Left lung (tissue), 10 donors: ENCODE data around the gene FGF2. TPM values are rescaled to one million over a fixed set of nuclear protein-coding genes. Genes with fewer than 3 reads are reported as not detected.

Source experiments
- ATAC-seq: fragments of 200-7000 bp; cut with Tn5 transposase; one replicate; pipeline ENCODE4 v1.9.1; 2020; ENCODE audit warnings: moderate library complexity
- DNase-seq, 4 donors: peaks; one replicate each; pipeline ENCODE4 v3.0.0-alpha.2; 2013 to 2020
- H3K27ac ChIP-seq, 2 donors: fragments of 200-600 bp; sonication (generic) in 1 of 2; one replicate each; pipeline versions ENCODE4 v1.5.0 to v1.8.0; 2020 to 2021
- H3K27me3 ChIP-seq, 2 donors: fragments of 200-600 bp; sonication (generic) in 1 of 2; one replicate each; pipeline versions ENCODE4 v1.5.0 to v1.8.0; 2020 to 2021
- H3K36me3 ChIP-seq, 2 donors: fragments of 200-600 bp; sonication (generic) in 1 of 2; one replicate each; pipeline versions ENCODE4 v1.5.0 to v1.8.0; 2020 to 2021
- H3K4me1 ChIP-seq, 2 donors: fragments of 200-600 bp; one replicate each; pipeline ENCODE4 v1.8.0; 2021
- H3K4me3 ChIP-seq, 2 donors: fragments of 200-600 bp; sonication (generic) in 1 of 2; one replicate each; pipeline versions ENCODE4 v1.5.0 to v1.8.0; 2020 to 2021; ENCODE audit warnings: mild to moderate bottlenecking in 1 of 2
- H3K9me3 ChIP-seq, 2 donors: fragments of 200-600 bp; sonication (generic) in 1 of 2; one replicate each; pipeline versions ENCODE4 v1.5.0 to v1.8.0; 2020 to 2021
- intact Hi-C, 2 donors: fragments of 100-400 bp; cut with DNase I; formaldehyde crosslinking; loops; one replicate each; pipeline versions ENCODE4 v1.11.2 to v1.14.2; 2022
- polyA plus RNA-seq, 6 donors: library from polyadenylated mRNA; unstranded; fragments of 120-200 nt; gene quantifications; one replicate each; pipeline ENCODE4 v1.2.1, GENCODE V29; 2013; ENCODE audit not compliant: insufficient read length in 6 of 6
- total RNA-seq, 2 donors: library from RNA; stranded (reverse); fragmentation: NEBNext Ultra II Directional; extraction: Animal tissue kit (Norgen Biotek cat#: 25700); gene quantifications; one replicate each; pipeline ENCODE4 v1.2.1, GENCODE V29; 2021
- TF ChIP-seq, protein P1 (sequence below), 2 donors: fragments of 200-600 bp; sonication (generic) in 1 of 2; IDR thresholded peaks; one replicate each; pipeline versions ENCODE4 v1.5.0 to v1.8.0; 2021; ENCODE audit warnings: antibody characterized with exemption in 2 of 2
- donor health status: DM: no; HTN: yes; CAD: no.
- donor health status: DM: no; HTN: no; CAD: no.

The FGF2 gene
- total and polyA plus RNA-seq, 8 donors, result 6.5 to 14.7 (median 7.2) TPM

DNA sequence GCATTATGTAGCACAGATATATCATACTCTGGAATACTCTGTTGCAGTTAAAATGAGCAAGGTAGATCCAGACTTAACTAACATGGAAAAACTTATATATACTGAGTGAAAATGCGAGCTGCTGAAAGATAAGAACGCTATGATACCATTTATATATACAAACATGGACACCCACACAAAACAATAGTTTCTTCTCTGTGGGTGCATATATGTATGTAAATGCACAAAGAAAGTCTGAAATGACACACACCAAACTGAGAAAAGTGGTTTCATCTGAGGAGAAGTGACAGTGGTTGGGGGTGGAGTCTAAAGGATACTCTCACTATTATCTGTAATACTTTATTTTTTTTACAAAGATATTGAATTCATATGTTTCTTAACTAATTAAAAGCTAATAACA lies 12.2 kb upstream of the FGF2 start:
- TF ChIP-seq, protein P1, sequence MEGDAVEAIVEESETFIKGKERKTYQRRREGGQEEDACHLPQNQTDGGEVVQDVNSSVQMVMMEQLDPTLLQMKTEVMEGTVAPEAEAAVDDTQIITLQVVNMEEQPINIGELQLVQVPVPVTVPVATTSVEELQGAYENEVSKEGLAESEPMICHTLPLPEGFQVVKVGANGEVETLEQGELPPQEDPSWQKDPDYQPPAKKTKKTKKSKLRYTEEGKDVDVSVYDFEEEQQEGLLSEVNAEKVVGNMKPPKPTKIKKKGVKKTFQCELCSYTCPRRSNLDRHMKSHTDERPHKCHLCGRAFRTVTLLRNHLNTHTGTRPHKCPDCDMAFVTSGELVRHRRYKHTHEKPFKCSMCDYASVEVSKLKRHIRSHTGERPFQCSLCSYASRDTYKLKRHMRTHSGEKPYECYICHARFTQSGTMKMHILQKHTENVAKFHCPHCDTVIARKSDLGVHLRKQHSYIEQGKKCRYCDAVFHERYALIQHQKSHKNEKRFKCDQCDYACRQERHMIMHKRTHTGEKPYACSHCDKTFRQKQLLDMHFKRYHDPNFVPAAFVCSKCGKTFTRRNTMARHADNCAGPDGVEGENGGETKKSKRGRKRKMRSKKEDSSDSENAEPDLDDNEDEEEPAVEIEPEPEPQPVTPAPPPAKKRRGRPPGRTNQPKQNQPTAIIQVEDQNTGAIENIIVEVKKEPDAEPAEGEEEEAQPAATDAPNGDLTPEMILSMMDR (IDR thresholded peaks at IDR 0.05), result no peak
- intact Hi-C loops, result no loop called here
- DNase-seq (no peak), ATAC-seq (no peak)
- Histone ChIP-seq H3K27ac (no peak overlapping the region), H3K4me1 (no peaks in the 10 kb centered on the region), H3K9me3 (no peaks in the 10 kb centered on the region), H3K4me3 (no peak overlapping the region), H3K36me3 (no peaks in the 10 kb centered on the region), H3K27me3 (no peaks in the 10 kb centered on the region)

DNA sequence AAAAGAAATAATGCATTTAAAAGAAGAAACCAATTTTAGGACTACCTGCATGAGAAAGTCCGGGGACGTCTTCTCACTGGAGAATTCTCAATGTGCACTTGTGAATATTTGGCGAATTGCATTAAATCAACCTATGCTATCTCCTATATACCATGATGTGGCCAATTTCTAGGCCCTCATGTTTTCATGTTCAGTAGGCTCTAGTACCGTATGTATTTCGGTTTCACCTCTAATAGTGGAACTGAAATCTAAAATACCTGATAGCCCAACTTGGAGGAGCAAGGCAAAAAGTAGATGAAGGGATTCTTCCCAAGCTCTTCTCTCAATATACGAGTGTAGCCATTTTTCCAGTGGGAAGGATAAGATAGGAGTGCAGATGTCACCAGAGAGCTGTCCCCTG lies 11.4 kb upstream of the FGF2 start:
- Histone ChIP-seq H3K27ac (no peak overlapping the region), H3K27me3 (peaks cover 0 to 1% of the 10 kb centered on the region in 2 donors), H3K9me3 (no peaks in the 10 kb centered on the region), H3K36me3 (no peaks in the 10 kb centered on the region), H3K4me1 (no peaks in the 10 kb centered on the region), H3K4me3 (no peak overlapping the region)
- TF ChIP-seq, protein P1 (IDR thresholded peaks at IDR 0.05), result no peak
- no peak for ATAC-seq
- intact Hi-C loops, result no loop called here
- DNase-seq, result no peak

GRCh38 chr4:122816476-122816875 lies 10.2 kb upstream of the FGF2 start:
- intact Hi-C loops, result no loop called here
- Histone ChIP-seq H3K4me3 (no peak overlapping the region), H3K27me3 (peaks cover 0 to 4% of the 10 kb centered on the region in 2 donors), H3K36me3 (no peaks in the 10 kb centered on the region), H3K4me1 (no peaks in the 10 kb centered on the region), H3K9me3 (no peaks in the 10 kb centered on the region), H3K27ac (no peak overlapping the region)
- TF ChIP-seq, protein P1 (IDR thresholded peaks at IDR 0.05), result no peak
- DNase-seq (no peak), ATAC-seq (no peak)

- intact Hi-C loops, result no loop called here
Observed at GRCh38 chr4:122819708-122820449, 6.8 kb upstream of the FGF2 start.

DNA sequence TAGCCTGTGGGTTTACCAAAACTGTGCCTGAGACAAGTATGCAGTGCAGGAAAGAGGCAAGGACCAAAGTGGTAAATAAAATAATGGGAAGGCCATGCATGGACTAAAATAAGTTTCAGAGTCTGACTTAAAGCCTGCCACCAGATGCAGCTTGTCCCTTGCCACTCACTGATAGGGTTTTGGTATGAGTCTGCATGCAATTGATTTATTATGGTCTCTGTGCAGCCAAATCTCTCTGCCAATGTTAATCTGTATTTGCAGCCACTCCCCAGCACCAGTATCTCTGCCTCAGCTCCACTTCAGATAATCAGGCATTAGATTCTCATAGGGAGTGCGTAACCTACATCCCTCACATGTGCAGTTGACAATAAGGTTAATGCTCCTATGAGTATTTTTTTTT lies 5.5 kb upstream of the FGF2 start:
- Histone ChIP-seq H3K27me3 (peaks cover 2 to 34% of the 10 kb centered on the region in 2 donors), H3K4me3 (no peak overlapping the region), H3K27ac (no peak overlapping the region), H3K36me3 (no peaks in the 10 kb centered on the region), H3K9me3 (no peaks in the 10 kb centered on the region), H3K4me1 (peaks cover 0 to under 1% of the 10 kb centered on the region in 2 donors)
- intact Hi-C loops, result no loop called here
- TF ChIP-seq, protein P1 (IDR thresholded peaks at IDR 0.05), result no peak
- ATAC-seq (no peak), DNase-seq (peak in 2 of 4 donors; percentile 65 to 75)

More at GRCh38 chr4:122819708-122820449, 6.8 kb upstream of the FGF2 start:
- no peaks in the 10 kb centered on the region for H3K36me3 ChIP-seq
- no peaks in the 10 kb centered on the region for H3K4me1 ChIP-seq
- H3K27me3 ChIP-seq, result peaks cover 0 to 22% of the 10 kb centered on the region in 2 donors
- no peak overlapping the region for H3K27ac ChIP-seq
- TF ChIP-seq, protein P1 (IDR thresholded peaks at IDR 0.05), result no peak
- H3K9me3 ChIP-seq, result no peaks in the 10 kb centered on the region
- H3K4me3 ChIP-seq, result no peak overlapping the region
- DNase-seq, result no peak
- no peak for ATAC-seq
